ENCODE measurements around the gene TAF6L. TPM values are rescaled to one million over a fixed set of nuclear protein-coding genes. Genes with fewer than 3 reads are reported as not detected.

The TAF6L gene
- total and polyA plus RNA-seq, 2 of the 8 experiments (the other 6 are each of a cell fraction or from before 2014, with no cell fraction given): 24.8 to 31.9 TPM

- no peak for TF ChIP-seq EP300 (IDR thresholded peaks at IDR 0.05; ENCODE audit: borderline replicate concordance in 1 of 2, low read depth in 2 of 2, low read length in 2 of 2)
- no peak for TF ChIP-seq TCF12 (IDR thresholded peaks at IDR 0.05; ENCODE audit: low read depth, low read length)
These were observed 28.3 kb downstream of the TAF6L start (continued) for GRCh38 chr11:62799486-62799885.

All from H1 (cell line).